GM12878 (cell line): ENCODE data around the gene ARHGAP1. TPM values are rescaled to one million over a fixed set of nuclear protein-coding genes. Genes with fewer than 3 reads are reported as not detected.

Source experiments
- BACH1 ChIP-seq: fragments of 450-650 bp; IDR thresholded peaks from 2 replicates; pipeline ENCODE4 v1.6.1; 2017; ENCODE audit warnings: mild to moderate bottlenecking, borderline replicate concordance
- BRCA1 ChIP-seq: IDR thresholded peaks from 2 replicates; pipeline ENCODE4 v1.6.1; 2011; ENCODE audit warnings: low read depth, low read length, improper control_type of control experiment
- CBFB ChIP-seq: IDR thresholded peaks from 2 replicates; pipeline ENCODE4 v1.6.1; 2016; ENCODE audit warnings: antibody characterized with exemption, low read depth
- CREM ChIP-seq: IDR thresholded peaks from 2 replicates; pipeline ENCODE4 v1.6.1; 2014; ENCODE audit warnings: antibody characterized with exemption, low read depth
- ESRRA ChIP-seq: IDR thresholded peaks from 2 replicates; pipeline ENCODE4 v1.6.1; 2012; ENCODE audit warnings: mild to moderate bottlenecking, low read length, improper control_type of control experiment
- FOXM1 ChIP-seq: IDR thresholded peaks from 2 replicates; pipeline ENCODE4 v1.6.1; 2012; ENCODE audit warnings: low read depth, mild to moderate bottlenecking, inconsistent platforms, low read length, moderate library complexity
- GABPA ChIP-seq: IDR thresholded peaks from 2 replicates; pipeline ENCODE4 v1.6.1; 2014; ENCODE audit warnings: antibody characterized with exemption, low read depth, mild to moderate bottlenecking, inconsistent platforms
- IKZF1 ChIP-seq: fragments of 450-650 bp; conservative IDR thresholded peaks from 2 replicates; pipeline ENCODE4 v1.6.1; 2017; ENCODE audit warnings: antibody characterized with exemption, mild to moderate bottlenecking
- KDM1A ChIP-seq: fragments of 200-600 bp; sonication (generic); IDR thresholded peaks from 2 replicates; pipeline ENCODE4 v1.6.1; 2016; ENCODE audit warnings: borderline replicate concordance
- MYB ChIP-seq: fragments of 150-350 bp; IDR thresholded peaks from 2 replicates; pipeline ENCODE4 v1.6.1; 2014; ENCODE audit warnings: mild to moderate bottlenecking, low read depth, low read length, borderline replicate concordance
- NBN ChIP-seq: fragments of 450-650 bp; IDR thresholded peaks from 2 replicates; pipeline ENCODE4 v1.6.1; 2016
- NR2C2 ChIP-seq: IDR thresholded peaks from 2 replicates; pipeline ENCODE4 v1.6.1; 2011; ENCODE audit warnings: borderline replicate concordance, low read depth; ENCODE audit not compliant: control insufficient read depth, insufficient read length
- RAD51 ChIP-seq: fragments of 450-650 bp; IDR thresholded peaks from 2 replicates; pipeline ENCODE4 v1.6.1; 2016; ENCODE audit warnings: moderate library complexity, mild to moderate bottlenecking, inconsistent platforms
- RELA ChIP-seq: fragments of 450-650 bp; IDR thresholded peaks from 2 replicates; pipeline ENCODE4 v1.8.0; 2014; ENCODE audit warnings: borderline replicate concordance; ENCODE audit not compliant: partially characterized antibody
- SMAD5 ChIP-seq: IDR thresholded peaks from 2 replicates; pipeline ENCODE4 v1.6.1; 2016; ENCODE audit warnings: antibody characterized with exemption, low read depth
- SPI1 ChIP-seq: IDR thresholded peaks from 2 replicates; pipeline ENCODE4 v1.6.1; 2011; ENCODE audit warnings: low read depth, mild to moderate bottlenecking, low read length, moderate library complexity, borderline replicate concordance; ENCODE audit not compliant: insufficient read depth
- SREBF2 ChIP-seq: IDR thresholded peaks from 2 replicates; pipeline ENCODE4 v1.6.1; 2012; ENCODE audit warnings: mild to moderate bottlenecking, low read length
- YY1 ChIP-seq: IDR thresholded peaks from 2 replicates; pipeline ENCODE4 v1.6.1; 2011; ENCODE audit warnings: low read depth, mild to moderate bottlenecking, low read length
- ZNF622 ChIP-seq: fragments of 450-650 bp; IDR thresholded peaks from 2 replicates; pipeline ENCODE4 v1.6.1; 2017; ENCODE audit warnings: mild to moderate bottlenecking, inconsistent platforms
- polyA plus RNA-seq, 11 experiments: library from polyadenylated mRNA; depleted of rRNA in 4 of 11; unstranded in 6 of 11; stranded (reverse) in 5 of 11; fragments of >200 nt; fragmentation: Nextera tagmentation in 4 of 11; fragmentation: Illumina TruSeq in 1 of 11; extraction: Ambion mirVana in 4 of 11; extraction: Trizol in 1 of 11; gene quantifications; 1 replicate in 1 of 11; 2 replicates in 10 of 11; pipeline versions ENCODE4 v1.2.1 to v1.2.3, GENCODE V29; 2011 to 2016; ENCODE audit warnings: inconsistent platforms in 2 of 11, missing spikeins in 2 of 11, low read depth in 1 of 11
- total RNA-seq, 4 experiments: library from RNA; depleted of rRNA in 3 of 4; stranded (reverse); fragments of >200 nt in 3 of 4; fragmentation: Illumina TruSeq in 1 of 4; extraction: Trizol in 1 of 4; gene quantifications; 2 replicates each; pipeline versions ENCODE4 v1.2.1 to v1.2.3, GENCODE V29; 2013 to 2021
- TF ChIP-seq, protein P1 (sequence below): fragments of 150-350 bp; IDR thresholded peaks from 2 replicates; pipeline ENCODE4 v1.6.1; 2014; ENCODE audit warnings: mild to moderate bottlenecking, low read depth, low read length
- TF ChIP-seq, protein P2 (sequence below): fragments of 450-650 bp; IDR thresholded peaks from 2 replicates; pipeline ENCODE4 v1.6.1; 2017; ENCODE audit warnings: low read depth, mild to moderate bottlenecking, moderate library complexity
- TF ChIP-seq, protein P3 (sequence below): fragments of 450-650 bp; IDR thresholded peaks from 2 replicates; pipeline ENCODE4 v1.6.1; 2017; ENCODE audit warnings: mild to moderate bottlenecking, low read depth, inconsistent platforms; ENCODE audit not compliant: poor library complexity, severe bottlenecking
- TF ChIP-seq, protein P4 (sequence below): fragments of 150-350 bp; IDR thresholded peaks from 2 replicates; pipeline ENCODE4 v1.6.1; 2016; ENCODE audit warnings: low read depth, low read length

The ARHGAP1 gene
- total and polyA plus RNA-seq, 10 of the 15 experiments (the other 5 are each of a cell fraction or from before 2014, with no cell fraction given): 4.3 to 45.5 (median 23.2) TPM

DNA sequence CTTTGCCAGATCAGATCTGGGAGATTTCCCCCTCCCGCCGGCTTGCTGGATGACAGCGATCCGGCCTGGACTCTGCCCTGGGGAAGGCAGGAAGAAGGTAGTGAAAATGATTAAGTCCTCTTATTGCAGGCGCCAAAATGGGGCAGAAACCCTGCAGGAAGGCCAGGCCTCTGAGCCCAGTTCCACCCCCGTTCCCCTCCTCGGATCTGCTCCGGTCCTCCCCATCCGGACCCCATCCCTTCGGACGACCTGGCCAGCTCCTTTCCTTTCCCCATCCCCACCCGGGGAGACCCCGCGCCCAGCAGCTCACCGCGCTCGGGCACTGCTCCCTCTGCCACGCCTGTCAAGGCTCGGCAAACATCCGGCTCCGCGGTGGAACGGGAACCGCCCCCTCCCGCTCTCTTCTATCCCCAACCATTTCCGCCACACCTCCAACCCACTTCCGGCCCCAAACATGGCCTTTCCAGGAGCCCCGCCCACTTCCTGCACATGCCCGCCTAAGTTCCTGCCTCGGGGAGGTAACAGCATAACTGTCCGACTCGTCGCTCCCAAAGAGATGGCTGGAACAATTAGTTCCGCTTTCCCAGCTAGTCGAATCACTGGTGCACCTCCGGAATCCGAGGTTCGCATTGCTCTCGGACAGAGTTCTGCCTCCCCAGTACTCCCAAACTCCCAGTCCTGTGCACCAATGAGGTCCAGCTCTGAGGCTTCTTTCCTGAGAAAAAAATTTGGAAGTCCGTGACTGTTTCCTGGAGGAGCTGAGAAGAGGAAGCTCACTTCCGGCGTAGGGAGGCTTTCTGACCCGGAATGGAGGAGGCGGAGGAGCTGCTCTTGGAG is at the start of gene ARHGAP1, which contains the start of gene ZNF408 (continued):
- TF ChIP-seq, protein P1, sequence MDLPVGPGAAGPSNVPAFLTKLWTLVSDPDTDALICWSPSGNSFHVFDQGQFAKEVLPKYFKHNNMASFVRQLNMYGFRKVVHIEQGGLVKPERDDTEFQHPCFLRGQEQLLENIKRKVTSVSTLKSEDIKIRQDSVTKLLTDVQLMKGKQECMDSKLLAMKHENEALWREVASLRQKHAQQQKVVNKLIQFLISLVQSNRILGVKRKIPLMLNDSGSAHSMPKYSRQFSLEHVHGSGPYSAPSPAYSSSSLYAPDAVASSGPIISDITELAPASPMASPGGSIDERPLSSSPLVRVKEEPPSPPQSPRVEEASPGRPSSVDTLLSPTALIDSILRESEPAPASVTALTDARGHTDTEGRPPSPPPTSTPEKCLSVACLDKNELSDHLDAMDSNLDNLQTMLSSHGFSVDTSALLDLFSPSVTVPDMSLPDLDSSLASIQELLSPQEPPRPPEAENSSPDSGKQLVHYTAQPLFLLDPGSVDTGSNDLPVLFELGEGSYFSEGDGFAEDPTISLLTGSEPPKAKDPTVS: peak; percentile 62; the same call in 1 of the 2 replicates
- TF ChIP-seq RELA (peak; percentile 72), CREM (peak; percentile 77), NBN (peak; percentile 99), FOXM1 (no peak), RAD51 (peak; percentile 82), ZNF622 (no peak), KDM1A (no peak), GABPA (peak; percentile 99), BRCA1 (no peak), IKZF1 (peak; percentile 99), CBFB (peak; percentile 72; the same call in 1 of the 2 replicates), SREBF2 (no peak), YY1 (peak; percentile 85), MYB (no peak), SPI1 (peak; percentile 44; the same call in 1 of the 2 replicates), BACH1 (0 out of 2 replicates have a peak, but pooled peaks have one; percentile 29), NR2C2 (no peak), SMAD5 (peak; percentile 51; the same call in 1 of the 2 replicates), ESRRA (no peak)
- TF ChIP-seq, protein P2, sequence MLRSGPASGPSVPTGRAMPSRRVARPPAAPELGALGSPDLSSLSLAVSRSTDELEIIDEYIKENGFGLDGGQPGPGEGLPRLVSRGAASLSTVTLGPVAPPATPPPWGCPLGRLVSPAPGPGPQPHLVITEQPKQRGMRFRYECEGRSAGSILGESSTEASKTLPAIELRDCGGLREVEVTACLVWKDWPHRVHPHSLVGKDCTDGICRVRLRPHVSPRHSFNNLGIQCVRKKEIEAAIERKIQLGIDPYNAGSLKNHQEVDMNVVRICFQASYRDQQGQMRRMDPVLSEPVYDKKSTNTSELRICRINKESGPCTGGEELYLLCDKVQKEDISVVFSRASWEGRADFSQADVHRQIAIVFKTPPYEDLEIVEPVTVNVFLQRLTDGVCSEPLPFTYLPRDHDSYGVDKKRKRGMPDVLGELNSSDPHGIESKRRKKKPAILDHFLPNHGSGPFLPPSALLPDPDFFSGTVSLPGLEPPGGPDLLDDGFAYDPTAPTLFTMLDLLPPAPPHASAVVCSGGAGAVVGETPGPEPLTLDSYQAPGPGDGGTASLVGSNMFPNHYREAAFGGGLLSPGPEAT: peak; percentile 100
- TF ChIP-seq, protein P3, sequence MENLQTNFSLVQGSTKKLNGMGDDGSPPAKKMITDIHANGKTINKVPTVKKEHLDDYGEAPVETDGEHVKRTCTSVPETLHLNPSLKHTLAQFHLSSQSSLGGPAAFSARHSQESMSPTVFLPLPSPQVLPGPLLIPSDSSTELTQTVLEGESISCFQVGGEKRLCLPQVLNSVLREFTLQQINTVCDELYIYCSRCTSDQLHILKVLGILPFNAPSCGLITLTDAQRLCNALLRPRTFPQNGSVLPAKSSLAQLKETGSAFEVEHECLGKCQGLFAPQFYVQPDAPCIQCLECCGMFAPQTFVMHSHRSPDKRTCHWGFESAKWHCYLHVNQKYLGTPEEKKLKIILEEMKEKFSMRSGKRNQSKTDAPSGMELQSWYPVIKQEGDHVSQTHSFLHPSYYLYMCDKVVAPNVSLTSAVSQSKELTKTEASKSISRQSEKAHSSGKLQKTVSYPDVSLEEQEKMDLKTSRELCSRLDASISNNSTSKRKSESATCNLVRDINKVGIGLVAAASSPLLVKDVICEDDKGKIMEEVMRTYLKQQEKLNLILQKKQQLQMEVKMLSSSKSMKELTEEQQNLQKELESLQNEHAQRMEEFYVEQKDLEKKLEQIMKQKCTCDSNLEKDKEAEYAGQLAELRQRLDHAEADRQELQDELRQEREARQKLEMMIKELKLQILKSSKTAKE: peak; percentile 97
- TF ChIP-seq, protein P4, sequence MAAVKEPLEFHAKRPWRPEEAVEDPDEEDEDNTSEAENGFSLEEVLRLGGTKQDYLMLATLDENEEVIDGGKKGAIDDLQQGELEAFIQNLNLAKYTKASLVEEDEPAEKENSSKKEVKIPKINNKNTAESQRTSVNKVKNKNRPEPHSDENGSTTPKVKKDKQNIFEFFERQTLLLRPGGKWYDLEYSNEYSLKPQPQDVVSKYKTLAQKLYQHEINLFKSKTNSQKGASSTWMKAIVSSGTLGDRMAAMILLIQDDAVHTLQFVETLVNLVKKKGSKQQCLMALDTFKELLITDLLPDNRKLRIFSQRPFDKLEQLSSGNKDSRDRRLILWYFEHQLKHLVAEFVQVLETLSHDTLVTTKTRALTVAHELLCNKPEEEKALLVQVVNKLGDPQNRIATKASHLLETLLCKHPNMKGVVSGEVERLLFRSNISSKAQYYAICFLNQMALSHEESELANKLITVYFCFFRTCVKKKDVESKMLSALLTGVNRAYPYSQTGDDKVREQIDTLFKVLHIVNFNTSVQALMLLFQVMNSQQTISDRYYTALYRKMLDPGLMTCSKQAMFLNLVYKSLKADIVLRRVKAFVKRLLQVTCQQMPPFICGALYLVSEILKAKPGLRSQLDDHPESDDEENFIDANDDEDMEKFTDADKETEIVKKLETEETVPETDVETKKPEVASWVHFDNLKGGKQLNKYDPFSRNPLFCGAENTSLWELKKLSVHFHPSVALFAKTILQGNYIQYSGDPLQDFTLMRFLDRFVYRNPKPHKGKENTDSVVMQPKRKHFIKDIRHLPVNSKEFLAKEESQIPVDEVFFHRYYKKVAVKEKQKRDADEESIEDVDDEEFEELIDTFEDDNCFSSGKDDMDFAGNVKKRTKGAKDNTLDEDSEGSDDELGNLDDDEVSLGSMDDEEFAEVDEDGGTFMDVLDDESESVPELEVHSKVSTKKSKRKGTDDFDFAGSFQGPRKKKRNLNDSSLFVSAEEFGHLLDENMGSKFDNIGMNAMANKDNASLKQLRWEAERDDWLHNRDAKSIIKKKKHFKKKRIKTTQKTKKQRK: no peak
